HG02571 (cell line): Measurements from ENCODE around the gene RBM18.

Experiments
- ATAC-seq: cut with Tn5 transposase; IDR thresholded peaks from one replicate; pipeline ENCODE4 v1.9.1; 2021; ENCODE audit warnings: mild to moderate bottlenecking, moderate library complexity; ENCODE audit not compliant: unreplicated experiment

RBM18 gene

GRCh38 chr9:122207096-122207495 lies 57.5 kb downstream of the RBM18 start:
- no peak for ATAC-seq

DNA sequence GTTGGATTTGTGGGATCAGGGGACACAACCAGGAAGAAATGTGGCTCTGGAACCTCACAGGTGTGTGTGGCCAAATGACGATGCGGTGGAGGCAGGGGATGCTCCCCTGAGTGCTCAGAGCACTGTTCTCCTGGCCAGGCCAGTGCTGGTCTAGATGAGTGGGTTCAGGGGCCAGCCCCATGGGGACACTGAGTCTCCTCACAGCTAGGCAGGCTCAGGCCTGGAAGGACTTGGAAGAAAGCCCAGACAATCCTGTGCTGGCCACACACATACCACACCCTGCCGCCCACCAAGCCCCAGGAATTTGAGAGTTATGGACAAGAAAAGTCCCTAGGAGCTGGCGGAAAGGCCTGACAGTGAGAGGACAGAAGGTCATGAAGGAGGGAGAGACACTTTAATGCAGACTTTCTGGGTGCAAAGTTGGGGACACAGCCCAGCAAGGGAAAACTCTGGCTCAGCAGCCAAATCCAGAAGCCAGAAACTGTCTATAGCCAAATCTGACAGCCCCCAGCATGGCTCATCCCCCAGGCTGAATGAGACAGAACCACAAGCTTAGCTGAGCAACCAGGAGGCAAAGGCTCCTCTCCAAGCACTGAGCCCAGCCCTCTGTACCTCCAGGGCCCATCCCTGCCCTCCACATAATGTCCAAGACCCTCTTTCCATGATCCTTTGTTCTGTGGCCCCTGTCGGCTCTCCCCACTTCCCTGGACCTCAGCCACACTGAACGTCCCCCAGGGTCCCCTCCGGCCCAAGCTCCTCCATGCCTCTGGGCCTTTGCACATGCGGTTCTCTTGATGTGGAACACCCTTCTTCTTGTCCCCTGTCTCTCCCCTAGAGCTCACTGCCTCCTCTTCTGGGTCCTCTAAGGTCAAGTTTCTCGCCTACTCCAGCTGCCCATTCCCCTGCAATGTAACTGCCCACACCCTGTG lies 58.3 kb downstream of the RBM18 start:
- ATAC-seq, result no peak

DNA sequence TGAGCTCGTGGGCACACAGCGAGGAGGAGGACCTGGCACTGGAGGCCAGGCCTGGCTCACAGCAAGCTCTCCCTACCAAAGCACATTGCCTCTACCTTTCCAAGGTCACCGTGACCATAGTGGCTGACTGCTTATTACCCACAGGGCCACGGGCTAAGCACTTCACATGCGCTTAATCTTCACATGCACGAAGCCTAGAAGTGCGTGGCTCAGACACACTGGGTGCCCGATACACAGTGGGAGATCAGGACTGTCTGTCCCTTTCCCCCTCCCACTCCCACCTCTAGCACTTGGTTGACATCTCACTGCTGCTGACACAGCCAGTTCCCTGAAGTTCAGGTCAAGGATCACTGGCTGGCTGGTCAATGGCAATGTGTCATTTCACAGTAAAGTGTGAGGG lies 59.5 kb downstream of the RBM18 start:
- ATAC-seq, result no peak

DNA sequence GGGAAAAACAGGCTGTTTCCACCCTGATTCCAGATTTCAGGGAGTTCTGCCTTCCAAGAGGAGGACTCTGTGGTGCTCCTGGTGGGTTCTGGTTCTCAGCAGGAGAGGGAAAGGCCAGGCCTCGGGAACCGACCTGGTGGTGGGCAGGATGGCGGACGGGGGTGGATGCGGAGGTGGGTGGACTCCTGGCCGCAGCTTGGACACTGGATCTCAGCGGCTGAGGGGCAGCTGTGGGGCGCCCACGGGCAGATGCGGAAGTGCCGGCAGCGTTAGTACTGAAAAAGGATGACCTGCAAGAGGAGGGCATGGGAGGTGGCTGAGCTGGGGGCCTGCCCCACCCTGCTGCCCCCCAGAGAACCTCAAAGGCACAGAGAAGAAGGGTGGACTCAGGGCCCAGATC lies 60.1 kb downstream of the RBM18 start:
- no peak for ATAC-seq

DNA sequence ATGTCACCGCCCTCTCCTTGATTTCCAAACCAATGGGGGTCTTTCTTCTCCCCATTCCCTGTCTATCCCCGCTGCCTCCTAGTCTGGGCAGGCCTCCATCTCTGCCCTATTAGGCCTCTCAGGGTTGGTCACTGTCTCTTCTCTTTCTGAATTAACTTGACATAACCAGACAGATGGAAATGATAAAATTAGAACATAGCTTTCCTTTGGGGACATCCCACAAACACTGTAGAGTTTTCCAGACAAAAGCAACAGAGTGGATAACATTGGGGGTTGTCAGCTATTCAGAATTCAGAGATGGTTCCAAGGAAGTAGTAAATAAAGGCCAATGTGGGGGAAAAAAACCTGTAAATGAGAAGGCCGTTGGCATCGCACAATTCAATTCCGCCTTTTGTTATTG lies 60.6 kb downstream of the RBM18 start:
- ATAC-seq, result no peak

DNA sequence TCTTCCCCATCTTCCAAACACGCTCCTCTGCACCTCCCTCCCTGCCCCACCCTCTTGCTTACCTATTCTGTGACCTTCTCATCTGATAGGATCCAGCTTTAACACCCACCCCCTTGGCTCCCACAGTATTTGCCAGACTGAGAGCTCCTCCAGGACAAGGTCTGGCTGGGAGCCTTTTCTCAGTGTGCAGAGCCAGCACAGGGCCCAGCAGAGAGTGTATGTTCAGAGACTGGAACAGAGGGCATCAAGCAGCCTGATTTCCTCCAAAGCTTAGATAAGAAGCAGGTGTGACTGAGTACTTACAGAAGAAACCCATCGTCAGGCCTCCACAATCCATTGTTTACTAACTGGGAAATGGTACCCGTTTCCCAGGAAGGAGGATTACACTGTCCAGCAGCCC lies 62.5 kb downstream of the RBM18 start:
- no peak for ATAC-seq

- no peak for ATAC-seq
Observed at GRCh38 chr9:122201641-122202040, 63.0 kb downstream of the RBM18 start.

GRCh38 chr9:122200960-122201595 lies 63.6 kb downstream of the RBM18 start:
- no peak for ATAC-seq

GRCh38 chr9:122197882-122198281 lies 66.8 kb downstream of the RBM18 start:
- no peak for ATAC-seq

DNA sequence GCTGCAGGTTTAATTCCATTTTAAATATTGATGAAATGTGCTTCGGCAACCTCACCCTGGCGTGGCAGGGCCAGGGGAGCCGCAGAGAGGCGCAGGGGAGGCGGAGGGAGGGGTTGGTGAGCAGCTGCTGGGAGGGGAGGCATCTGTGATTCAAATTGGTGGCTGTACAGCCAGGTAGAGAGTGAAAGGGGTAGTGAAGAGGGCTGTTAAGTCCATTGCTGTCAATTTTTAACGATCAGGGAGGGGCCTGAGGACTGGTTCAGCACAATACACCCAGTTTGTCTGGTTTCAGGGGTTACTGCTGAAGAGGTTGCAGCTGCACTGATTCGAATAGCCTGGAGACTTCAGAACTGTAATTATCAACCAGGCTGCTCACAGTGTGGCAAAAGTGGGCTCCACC lies 67.2 kb downstream of the RBM18 start:
- no peak for ATAC-seq

GRCh38 chr9:122195875-122196274 lies 68.8 kb downstream of the RBM18 start:
- ATAC-seq, result no peak

DNA sequence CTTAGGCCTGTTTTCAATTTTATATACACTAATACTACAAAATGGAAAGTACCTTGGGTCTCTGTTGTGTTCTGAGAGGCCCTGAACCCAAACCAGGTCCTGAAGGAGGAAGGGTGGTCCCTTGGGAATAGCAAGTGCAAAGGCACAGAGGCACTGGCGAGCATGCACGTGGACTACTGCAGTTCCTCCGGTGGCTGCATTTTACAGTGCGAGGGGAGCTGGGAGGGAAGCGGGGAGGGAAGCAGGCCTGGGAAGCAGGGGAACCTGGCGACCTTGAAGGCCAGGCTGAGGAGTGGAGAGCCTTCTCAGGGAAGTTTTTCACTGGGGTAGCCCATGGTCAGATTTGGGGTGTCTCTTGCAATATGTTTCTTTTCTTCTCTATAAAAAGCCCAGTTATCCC lies 71.0 kb downstream of the RBM18 start:
- ATAC-seq, result no peak

GRCh38 chr9:122192914-122193525 lies 71.6 kb downstream of the RBM18 start:
- ATAC-seq, result no peak

GRCh38 chr9:122192261-122192875 lies 72.3 kb downstream of the RBM18 start:
- ATAC-seq, result no peak

DNA sequence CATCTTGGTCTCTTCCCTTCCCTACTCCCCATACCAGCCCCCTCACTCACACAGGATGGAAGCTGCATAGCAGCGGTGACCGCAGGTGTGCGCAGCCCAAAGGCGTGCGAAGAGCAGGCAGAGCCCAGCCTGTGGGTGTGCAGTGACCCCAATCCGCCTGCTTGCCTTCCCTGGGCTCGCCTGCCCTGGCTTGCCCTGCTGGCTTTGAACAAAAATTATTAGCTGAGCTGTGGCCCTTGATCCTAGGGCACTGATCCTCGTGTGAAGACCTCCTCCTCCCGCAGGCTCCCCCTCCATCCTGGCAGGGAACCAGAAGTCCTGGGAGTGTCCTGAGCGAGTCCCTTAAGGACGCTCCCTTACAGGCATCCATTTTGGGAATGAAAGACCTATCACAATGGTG lies 73.1 kb downstream of the RBM18 start:
- no peak for ATAC-seq

- ATAC-seq, result no peak
Observed at GRCh38 chr9:122190597-122191381, 73.9 kb downstream of the RBM18 start.

- ATAC-seq, result no peak
Observed at GRCh38 chr9:122188369-122188768, 76.3 kb downstream of the RBM18 start.
